NCI-H524 (cell line): ENCODE results near the gene SMAD4.
"Not testable (repeated sequence)": the region's sequence is repeated elsewhere in the genome, so short reads cannot be mapped to it uniquely, and the experiment has no call there.

ENCODE experiments used
- DNase-seq, 2 experiments: peaks; one replicate each; lab custom pipeline; 2025; lab: John Stamatoyannopoulos, UW

SMAD4 gene

DNA sequence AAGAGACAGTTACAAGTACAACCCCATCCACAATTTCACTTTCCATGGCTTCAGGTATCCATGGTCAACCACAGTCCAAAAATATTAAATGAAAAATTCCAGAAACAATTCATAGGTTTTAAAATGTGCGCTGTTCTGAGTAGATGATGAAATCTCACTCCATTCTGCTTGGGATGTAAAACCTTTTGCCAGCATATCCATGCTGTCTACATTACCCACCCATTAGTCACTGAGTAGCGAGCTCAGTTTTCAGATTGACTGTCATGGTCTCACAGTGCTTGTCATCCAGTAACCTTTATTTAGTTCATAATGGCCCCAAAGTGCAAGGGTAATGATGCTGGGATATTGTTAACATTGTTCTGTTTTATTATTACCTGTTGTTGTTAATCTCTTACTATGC lies 40.5 kb downstream of the SMAD4 start:
- no peak for DNase-seq

DNA sequence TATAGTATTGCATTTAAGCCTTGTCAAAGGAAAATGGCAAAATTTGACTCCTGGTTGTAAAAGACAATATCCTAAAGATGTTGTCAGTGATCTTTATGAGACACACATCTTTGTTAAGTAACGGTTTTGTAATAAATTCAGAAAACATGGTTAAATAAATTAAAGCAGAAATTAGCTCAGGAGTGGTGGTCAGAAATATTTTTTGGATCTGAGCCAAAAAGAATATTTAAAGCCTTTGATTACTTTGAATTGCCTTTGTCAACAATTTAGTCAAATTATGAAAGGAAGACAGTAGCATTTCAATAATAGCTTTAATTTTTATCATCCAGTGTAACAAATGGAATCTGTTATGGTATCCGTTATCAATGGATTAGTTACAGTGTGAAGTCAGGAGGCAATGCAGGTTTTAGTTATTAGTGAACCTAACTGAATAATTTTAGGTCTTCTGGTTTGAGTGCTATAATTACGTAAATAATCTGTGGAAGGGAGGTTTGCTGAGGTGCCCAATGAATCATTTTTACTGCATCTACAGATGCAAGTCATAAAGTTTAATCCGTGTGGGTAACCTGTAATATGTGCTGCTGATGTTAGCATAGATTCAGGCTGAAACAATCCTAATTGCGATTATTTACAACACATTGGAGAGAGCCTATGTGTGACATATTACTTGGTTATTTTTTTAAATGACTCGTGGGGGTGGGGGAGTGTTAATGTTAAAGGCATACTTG lies 42.7 kb downstream of the SMAD4 start:
- no peak for DNase-seq

DNA sequence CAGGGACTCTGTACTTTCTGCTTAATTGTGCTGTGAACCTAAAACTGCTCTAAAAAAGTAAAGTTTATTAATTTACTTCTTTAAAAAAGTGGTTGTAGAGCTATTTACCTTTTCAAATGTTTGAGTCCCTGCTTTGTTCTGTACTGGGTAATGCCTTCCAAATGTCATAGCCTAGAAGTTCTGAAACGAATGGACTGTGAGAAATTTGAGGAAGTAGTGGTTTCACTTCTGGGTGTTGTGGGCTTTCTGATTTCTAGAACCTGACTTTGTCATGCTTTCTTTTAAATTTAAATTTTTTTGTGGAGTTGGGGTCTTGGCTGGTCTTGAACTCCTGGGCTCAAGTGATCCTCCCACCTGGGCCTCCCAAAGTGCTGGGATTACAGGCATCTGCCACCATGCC lies 44.6 kb downstream of the SMAD4 start:
- no peak for DNase-seq

DNA sequence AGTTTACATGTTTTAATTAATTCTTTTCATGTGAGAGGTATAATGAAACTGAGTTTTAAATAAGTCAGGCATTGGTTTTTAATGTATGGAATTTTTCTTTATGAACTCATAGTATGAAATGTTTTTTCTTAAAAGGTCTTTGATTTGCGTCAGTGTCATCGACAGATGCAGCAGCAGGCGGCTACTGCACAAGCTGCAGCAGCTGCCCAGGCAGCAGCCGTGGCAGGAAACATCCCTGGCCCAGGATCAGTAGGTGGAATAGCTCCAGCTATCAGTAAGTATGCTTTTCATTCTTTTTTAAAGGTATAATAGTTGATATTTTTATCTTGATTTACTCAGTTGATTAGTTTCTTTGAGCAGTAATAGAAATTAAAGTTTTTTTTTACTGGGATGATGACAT lies 46.5 kb downstream of the SMAD4 start:
- DNase-seq, result no peak

DNA sequence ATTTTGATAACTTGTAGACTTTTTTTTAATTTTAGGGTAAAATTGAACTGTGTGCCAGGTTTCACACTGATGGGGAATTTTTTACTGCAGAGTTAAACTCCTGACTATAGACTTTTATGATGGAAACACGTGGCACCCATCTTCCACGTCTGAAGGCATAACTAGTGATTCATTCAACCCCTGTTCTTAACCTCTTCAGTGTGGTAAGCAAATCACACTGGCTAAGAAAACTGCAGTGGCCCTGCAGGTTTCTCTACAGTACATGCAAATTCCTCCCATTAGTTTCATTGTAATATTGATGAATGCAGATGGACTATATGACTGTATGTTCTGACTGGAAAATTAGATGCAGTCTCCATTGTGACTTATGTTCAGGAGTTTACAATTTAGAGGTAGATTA lies 47.2 kb downstream of the SMAD4 start:
- DNase-seq, result no peak

DNA sequence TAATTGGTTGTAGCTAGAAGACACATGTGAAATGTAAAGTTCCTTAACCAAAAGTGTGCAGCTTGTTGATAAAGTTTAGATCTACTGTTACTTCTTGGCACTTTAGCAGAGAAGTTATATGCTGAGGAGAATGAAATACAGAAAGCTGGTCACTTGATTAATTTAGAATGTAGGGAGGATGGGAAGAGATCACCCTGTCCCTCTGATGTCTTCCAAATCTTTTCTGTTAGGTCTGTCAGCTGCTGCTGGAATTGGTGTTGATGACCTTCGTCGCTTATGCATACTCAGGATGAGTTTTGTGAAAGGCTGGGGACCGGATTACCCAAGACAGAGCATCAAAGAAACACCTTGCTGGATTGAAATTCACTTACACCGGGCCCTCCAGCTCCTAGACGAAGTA lies 48.0 kb downstream of the SMAD4 start:
- DNase-seq, result no peak

DNA sequence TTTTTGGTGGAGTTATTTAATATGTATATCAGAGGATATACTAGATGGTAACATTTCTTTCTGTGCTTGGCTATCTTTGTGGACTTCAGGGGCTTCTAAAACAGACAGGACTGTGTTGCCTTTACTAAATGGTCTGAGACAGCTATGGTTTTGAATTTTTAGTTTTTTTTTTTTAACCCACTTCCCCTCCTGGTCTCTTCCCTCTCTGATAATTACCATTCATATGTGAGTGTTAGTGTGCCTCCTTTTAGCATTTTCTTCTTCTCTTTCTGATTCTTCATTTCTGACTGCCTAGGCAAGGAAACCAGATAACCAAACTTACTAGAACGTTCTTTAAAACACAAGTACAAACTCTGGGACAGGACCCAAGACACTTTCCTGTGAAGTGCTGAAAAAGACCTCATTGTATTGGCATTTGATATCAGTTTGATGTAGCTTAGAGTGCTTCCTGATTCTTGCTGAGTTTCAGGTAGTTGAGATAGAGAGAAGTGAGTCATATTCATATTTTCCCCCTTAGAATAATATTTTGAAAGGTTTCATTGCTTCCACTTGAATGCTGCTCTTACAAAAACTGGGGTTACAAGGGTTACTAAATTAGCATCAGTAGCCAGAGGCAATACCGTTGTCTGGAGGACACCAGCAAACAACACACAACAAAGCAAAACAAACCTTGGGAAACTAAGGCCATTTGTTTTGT lies 52.7 kb downstream of the SMAD4 start:
- DNase-seq, result no peak

DNA sequence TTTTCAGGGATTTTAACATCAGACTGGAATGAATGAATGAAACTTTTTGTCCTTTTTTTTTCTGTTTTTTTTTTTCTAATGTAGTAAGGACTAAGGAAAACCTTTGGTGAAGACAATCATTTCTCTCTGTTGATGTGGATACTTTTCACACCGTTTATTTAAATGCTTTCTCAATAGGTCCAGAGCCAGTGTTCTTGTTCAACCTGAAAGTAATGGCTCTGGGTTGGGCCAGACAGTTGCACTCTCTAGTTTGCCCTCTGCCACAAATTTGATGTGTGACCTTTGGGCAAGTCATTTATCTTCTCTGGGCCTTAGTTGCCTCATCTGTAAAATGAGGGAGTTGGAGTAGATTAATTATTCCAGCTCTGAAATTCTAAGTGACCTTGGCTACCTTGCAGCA lies 53.4 kb downstream of the SMAD4 start:
- DNase-seq, result no peak

DNA sequence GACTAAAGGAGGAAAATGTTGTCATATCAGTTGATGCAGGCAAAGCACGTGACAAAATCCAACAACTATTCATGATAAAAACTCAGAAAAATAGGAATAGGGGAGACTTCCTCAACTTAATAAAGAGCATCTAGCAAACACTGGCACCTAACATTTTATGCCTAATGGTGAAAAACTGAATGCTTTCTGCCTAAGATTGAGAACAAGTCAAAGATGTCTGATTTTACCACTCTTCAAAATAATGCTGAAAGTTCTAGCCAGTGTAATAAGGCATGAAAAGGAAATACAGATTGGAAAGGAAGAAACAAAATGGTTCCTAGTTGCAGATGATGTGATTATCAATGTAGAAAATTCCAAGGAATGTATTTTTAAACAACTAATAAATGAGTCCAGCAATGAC lies 58.4 kb downstream of the SMAD4 start:
- DNase-seq, result no peak

DNA sequence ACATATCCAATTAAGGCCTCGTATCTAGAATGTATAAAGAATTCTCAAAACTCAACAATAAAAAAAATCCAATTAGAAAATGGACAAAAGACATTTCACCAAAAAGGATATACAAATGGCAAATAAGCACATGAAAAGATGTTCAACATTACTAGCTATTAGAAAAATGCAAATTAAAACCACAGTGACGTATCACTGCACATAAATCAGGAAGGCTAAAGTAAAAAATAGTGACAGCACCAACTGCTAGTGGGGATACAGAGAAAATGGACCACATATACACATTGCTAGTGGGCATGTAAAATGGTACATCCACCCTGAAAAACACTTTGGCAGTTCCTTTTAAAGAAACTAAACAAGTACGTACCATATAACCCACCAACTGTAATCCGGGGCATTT lies 59.7 kb downstream of the SMAD4 start:
- no peak for DNase-seq

DNA sequence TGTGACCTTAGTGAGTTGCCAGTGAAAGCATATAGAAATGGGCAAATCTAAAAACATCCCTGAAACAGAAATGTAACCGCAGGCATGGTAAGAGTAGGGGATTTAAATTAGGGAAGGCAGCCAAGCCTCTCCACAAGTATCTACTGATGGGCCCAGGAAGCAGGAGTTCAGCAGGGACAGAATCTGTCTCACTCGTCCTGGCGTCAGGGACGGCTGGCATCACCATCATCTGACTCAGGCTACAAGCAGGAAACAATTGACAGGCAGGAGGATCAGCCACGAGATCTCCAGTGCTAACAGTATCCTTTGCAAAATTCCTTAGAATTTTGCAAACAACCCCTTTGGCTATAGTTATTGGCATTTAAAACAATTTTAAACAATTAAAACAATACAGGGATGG lies 61.3 kb downstream of the SMAD4 start:
- no peak for DNase-seq

DNA sequence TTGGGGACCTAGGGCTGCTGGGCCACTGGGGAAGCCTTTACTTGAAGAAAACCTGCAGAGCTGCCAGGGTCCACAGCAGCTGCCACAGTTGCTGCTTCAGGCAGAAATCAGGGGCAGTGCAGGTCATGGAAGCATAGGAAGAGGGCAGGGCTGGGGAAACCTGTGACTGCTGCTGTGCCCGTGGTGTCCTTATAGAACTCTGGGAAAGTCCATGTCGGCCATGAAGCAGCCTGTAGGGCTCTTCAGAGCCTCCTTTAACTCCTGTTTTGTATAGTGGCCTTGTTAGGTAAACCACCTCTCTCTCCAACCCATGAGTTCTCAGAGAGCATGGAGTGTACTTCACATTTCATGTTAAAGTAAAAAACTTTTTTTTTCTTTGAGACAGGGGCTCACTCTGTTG lies 62.1 kb downstream of the SMAD4 start:
- no peak for DNase-seq

DNA sequence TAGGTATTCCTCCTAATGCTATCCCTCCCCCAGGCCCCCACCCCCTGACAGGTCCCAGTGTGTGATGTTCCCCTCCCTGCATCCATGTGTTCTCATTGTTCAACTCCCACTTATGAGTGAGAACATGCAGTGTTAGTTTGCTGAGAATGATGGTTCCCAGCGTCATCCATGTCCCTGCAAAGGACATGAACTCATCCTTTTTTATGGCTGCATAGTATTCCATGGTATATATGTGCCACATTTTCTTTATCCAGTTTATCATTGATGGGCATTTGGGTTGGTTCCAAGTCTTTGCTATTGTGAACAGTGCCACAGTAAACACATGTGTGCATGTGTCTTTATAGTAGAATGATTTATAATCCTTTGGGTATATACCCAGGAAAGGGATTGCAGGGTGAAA lies 63.0 kb downstream of the SMAD4 start:
- not testable (repeated sequence) for DNase-seq

DNA sequence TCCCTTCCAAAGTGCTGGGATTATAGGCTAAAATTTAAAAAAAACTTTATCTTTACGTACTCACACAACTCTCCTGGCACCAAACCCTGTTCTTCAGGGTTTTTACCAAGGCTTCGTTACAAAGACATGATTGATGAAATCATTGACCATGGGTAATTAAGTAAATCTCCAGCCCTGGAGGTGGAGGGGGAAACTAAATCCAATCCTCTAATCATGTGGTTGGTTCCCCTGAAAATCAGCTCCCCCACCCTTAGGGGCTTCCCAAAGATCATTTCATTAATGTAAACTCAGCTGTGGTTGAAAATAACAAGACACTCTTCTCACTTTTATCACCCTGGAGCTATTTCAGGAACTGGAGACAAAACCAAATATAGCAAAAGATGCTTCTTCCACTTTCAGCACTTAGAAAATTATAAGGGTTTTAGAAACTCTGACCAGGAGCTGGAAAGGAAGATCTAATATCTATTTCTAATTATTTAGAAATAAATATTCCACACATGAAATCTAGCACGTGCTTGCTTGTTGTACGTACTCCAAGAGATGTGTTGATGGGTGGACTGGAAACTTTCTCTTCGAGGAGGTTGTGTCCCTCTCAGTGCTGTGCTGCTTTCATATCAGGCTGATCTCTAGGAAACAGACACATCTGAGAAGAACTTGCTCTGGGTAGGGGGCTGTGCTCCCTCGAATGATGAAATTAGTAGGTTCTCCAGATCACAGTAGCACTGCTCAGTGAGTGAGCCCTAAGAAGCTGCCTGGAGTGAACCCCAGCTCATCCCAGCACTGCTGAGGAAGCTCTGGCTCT lies 67.2 kb downstream of the SMAD4 start:
- DNase-seq, result no peak

DNA sequence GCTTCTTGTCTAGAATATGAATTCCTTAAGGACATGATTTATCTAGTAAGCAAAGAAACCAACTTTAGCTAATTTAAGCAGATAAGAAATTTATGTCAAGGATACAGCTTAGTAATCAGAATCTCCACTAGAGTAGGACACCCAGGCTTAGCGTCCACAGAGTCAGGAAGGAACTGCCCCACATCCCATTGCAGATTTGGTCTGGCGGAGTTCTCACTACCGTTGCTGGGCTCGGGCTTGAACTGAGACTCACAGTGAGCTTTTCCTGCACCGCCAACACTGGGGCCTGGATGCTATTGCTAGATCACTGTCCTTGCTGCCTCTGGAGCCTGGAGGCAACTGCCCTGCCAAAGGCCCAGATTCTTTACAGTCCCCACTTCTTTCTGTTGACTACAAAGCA lies 68.1 kb downstream of the SMAD4 start:
- no peak for DNase-seq

DNA sequence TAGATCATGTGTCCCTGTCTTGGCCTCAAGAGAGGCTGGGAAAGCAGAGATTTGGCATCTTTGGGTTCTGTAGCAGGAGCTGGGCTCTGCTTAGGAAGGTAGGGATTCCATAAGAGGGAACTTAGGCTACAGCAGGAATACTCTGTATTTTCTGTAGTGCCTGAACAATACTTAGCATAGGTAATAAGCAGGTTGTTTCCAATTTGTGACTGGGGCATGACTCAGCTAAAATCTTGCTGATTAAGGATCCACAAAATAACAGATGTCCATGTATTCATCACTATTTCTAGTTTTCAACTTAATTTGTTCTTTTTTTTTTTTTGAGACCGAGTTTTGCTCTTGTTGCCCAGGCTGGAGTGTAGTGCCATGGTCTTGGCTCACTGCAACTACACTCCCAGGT lies 68.5 kb downstream of the SMAD4 start:
- no peak for DNase-seq

DNA sequence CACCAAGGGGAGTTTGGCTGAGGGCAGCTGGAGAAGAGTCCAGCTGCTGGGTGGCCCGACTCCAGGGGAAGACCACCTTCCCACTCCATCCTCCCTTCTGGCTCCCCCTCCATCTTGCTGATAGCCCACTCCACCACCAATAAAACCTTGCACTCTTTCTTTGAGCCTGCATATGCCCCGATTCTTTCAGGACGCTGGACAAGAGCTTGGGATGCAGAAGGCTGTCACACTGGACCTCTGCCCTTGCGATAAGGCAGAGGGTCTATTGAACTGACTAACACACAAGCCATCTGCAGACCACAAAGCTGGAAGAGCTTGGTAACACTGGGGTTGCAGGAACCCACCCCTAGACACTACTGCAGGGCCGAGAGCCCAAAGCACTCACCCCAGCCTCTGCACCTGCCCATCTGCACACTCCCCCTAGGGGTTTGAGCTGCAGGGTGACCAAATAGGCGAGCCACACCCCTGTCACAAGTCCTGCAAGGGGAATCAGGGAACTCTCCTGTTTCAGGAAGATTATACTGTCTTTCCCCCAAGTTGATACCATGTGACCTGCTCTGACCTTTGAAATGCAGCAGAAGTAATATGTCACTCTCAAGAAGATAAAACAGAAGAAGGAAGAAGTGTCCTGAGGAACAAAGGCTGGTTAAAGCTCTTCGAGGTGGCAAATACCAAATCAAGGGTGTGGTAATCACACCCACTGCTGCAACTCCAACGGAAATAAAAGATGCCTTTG lies 70.5 kb downstream of the SMAD4 start:
- DNase-seq, result no peak

DNA sequence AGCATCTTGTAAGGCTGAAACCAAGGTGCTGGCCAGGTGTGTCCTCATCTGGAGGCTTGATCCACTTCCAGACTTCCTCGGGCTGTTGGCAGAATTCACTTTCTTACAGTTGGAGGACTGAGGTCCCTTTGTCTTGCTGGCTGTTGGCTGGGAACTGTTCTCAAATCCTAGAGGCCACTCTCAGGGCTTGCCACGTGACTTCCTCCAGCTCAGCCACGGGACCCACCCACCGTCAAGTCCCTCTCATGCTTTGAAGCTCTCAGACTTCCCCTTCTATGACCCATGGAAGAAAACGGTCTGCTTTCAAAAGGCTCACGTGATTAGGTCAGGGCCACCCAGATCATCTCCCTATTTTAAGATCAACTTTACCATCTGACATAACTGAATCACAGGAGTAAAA lies 77.1 kb downstream of the SMAD4 start:
- DNase-seq, result no peak

DNA sequence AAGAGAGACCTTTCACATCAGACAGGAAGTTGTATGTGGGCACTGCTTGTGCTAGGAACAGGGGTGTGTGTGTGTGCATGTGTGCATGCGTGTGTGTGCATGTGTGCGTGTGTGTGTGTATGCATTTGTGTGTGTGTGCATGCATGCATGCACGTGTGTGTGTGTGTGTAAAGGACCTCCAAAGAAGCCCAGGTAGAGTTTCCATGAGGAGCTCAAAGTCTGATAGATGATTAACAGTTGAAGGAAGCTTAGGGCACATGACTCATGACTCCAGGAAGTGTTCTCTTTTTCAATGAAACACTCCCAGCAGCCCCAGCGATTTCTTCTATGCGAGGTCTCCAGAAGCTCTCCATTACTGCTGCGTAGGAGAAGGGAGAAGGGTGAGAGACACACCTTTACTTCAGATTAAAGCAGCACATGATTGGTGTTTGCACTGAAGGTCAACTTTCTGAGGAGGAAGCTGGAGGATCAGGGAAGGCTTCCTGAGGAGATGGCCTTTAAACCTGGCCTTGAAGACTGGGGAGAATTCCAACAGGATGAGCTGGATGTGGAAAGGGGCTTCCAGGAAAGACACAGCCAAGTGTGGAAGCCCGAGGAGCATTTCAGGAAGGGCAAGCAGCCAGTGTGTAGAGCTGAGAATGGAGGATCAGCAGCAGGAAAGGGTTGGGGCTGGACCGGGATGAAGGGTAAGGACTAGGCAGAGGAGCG lies 77.7 kb downstream of the SMAD4 start:
- DNase-seq, result no peak

DNA sequence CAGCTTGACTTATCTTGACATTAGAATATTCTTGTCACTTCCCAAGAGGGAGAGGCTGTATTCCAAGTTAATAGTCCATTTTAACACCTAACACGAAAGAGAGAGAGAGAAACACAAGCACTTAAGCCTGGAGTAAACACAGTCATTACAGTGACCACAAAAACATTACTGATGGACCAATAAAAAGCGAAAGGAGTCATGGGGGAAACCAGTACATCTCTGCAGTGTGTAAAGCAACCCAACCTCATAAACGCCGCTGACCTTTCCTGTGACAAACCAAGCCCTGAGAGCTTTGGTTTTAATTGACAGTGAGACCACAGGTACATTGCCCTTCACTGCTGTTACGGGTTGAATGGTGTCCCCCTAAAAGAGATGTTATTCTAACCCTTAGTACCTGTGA lies 78.3 kb downstream of the SMAD4 start:
- DNase-seq, result no peak

DNA sequence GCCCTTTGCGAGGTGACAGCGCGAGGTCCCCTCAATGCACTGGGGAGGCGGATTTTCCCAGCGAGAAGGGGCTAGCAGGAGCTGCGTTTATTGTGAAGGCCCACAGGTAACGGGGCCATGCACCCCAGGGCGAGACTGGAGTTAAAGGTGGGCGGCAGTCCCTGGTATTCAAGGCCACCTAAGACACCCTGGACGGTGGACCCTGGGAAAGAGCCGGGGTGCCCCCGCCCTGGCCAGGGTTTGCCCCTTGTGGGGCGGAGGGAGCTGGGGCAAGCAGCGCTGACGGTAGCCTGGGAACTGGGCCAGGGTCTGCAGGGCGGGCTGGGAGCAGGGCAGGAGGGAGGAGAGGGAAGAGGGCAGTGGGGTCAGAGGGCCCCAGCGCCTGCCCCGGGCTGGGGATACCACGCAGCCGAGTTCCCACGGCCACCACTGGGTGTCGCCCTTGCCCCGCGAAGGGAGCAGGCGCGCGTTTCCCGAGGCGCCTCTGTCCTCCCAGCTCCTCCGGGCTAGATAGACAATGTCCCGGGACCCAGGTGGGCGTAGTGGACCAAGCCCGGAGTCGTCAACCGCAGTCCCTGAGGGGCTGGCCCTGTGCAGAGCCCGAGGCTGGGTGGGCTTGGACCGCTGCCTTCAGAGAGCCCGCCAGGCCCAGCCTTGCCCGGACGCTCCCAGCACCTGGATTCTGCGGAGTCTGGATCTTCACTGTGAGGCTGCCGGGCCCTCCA lies 80.2 kb downstream of the SMAD4 start:
- peak in 1 of 2 experiments; percentile 34 for DNase-seq
